ENCODE measurements around the gene CA6. TPM values are rescaled to one million over a fixed set of nuclear protein-coding genes. Genes with fewer than 3 reads are reported as not detected.
"Not testable (repeated sequence)": the region's sequence is repeated elsewhere in the genome, so short reads cannot be mapped to it uniquely, and the experiment has no call there.

Gene CA6
- total RNA-seq, 1 donor from 2014 or later = not detected

DNA sequence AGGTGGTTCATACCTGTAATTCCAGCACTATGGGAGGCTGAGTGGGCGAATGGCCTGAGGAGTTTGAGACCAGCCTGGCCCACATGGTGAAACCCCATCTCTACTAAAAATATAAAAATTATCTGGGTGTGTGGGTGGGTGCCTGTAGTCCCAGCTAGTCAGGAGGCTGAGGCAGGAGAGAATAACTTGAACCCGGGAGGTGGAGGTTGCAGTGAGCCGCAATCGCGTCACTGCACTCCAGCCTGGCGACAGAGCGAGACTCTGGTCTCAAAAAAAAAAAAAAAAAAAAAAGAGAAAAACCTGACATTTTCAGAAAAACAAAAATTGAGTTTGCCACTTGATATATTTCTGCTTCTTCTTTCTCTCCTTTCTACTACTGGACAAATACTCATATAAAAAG lies 24.3 kb downstream of the CA6 start:
- DNase-seq (ENCODE audit: low spot score) = no peak

- DNase-seq (ENCODE audit: low spot score) = no peak
Measured at GRCh38 chr1:8970870-8971337, 25.2 kb downstream of the CA6 start.

DNA sequence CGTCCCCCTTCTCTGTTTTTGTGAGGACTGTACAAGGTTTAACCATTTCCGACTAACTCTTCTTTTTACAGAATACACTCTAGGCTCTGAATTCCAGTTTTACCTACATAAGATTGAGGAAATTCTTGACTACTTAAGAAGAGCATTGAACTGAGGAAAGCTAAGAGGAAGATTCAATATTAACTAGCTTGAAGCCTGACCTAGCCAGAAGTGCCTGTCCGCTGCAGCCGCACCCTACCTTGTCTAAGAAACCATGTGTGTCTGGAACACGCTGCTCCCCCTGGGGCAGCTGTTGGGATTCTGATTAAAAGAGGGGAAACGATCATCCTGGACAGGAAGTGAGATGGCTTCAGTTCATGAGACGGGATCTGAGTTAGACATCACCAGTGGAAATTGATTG lies 28.9 kb downstream of the CA6 start:
- DNase-seq (ENCODE audit: low spot score) = no peak

GRCh38 chr1:8976338-8976737 lies 30.7 kb downstream of the CA6 start:
- DNase-seq (ENCODE audit: low spot score) = no peak

DNA sequence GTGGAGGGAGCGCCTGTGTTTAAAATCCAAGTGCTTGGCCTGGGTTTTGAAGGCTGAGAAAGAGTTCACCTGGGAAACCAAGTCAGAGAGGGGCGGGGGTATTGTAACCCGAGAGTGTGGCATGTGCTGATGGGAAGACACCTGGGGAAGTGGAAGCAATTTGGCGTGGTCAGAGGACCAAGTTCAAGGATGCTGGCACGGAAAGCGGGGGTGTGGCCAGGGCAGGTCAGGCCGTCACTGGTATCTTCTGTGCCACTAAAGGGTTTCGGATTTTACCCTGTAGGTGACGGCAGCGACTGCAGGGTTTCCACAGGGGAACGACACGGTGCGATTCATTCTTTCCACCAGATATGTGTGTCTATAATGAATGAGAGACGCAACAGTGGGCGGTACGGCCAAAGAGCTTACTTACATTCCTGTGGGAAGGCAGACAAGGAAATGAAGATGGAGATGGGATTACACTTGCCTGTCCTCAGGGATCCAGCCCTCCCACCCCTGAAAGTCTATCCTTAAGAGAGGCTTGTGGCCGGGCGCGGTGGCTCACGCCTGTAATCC lies 31.3 kb downstream of the CA6 start:
- no peak for DNase-seq (ENCODE audit: low spot score)

- no peak for DNase-seq (ENCODE audit: low spot score)
Measured at GRCh38 chr1:8980656-8981055, 35.0 kb downstream of the CA6 start.

DNA sequence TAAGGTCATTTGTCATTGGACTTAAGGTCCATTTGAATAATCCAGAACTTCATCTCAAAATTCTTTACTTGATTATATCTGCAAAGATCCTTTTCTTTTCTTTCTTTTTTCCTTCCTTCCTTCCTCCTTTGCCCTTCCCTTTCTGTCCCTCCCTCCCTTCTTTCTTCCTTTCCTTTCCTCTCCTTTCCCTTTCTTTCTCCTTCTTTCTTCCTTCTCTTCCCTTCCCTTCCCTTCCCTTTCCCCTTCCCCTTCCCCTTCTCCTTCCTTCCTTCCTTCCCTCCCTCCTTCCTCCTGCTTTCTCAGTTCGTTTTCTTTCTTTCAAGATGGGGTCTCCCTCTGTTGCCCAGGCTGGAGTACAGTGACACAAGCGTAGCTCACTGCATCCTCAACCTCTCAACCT lies 35.5 kb downstream of the CA6 start:
- DNase-seq (ENCODE audit: low spot score) = no peak

DNA sequence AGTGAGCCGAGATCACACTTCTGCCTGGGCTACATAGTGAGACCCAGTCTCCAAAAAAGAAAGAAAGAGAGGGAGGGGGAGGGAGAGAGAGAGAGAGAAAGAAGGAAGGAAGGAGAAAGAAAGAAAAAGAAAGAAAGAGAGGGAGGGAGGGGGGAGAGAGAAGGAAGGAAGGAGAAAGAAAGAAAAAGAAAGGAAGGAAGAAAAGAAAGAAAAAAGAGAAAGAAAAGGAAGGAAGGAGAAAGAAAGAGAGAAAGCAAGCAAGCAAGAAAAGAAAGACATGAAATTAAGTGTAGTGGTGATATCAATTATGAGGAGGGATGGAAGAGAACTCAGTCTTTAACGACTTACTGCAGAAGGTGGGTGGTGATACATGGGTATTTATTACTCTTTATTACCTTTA lies 38.5 kb downstream of the CA6 start:
- no peak for DNase-seq (ENCODE audit: low spot score)

GRCh38 chr1:8984990-8985389 lies 39.3 kb downstream of the CA6 start:
- DNase-seq (ENCODE audit: low spot score) = no peak

- DNase-seq (ENCODE audit: low spot score) = no peak
Measured at GRCh38 chr1:8985915-8986813, 40.5 kb downstream of the CA6 start.

DNA sequence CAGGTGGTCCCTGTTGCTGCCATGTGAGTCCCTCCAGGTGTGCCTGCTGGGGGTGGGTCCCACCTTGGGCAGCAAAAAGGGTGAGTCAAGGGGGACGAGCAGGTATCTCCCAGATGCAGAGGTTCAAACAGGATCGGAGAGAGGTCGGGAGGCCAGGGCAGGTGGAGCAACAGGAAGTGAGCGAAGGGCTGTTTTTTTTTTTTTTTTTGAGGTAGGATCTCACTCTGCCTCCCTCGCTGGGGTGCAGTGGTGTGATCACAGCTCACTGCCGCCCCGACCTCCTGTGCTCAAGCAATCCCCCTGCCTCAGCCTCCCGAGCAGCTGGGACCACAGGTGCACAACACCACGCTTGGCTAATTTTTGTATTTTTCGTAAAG lies 41.1 kb downstream of the CA6 start:
- no peak for DNase-seq (ENCODE audit: low spot score)

DNA sequence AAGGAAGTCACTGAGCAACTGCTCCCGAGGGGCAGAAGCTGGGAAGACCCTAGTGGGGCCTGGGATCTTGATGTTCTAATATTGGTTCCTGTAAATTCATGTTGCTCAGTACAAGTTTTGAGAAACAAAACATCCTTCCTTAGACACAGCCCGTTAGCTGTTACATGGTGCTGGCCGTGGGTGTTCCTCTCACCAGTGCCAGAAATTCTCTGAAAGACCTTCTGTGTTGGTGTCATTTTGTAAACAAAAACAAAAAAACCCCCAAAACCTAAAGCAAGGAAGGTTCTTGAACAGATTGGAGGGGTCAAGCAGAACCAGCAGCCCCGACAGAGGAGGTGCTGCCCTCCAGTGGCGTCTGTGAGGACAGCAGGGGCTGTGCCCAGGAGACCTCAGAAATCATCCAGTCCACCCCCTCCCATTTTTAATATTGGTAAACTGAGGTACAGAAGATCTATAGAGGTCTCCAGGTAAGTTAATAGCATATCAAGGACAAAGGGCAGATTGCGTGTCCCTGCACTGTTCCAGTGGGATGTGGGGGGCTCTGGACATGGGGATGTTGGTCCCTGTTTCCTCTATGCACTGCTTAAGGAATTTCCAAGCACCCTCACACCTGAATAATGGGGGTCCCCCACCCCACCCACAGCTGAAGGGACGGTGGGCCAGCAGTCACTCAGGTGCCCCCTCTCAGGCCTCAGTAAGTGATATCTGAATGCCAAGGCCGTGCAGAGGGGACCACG lies 42.4 kb downstream of the CA6 start:
- no peak for DNase-seq (ENCODE audit: low spot score)

- DNase-seq (ENCODE audit: low spot score) = no peak
Measured at GRCh38 chr1:8988618-8988967, 42.9 kb downstream of the CA6 start.

DNA sequence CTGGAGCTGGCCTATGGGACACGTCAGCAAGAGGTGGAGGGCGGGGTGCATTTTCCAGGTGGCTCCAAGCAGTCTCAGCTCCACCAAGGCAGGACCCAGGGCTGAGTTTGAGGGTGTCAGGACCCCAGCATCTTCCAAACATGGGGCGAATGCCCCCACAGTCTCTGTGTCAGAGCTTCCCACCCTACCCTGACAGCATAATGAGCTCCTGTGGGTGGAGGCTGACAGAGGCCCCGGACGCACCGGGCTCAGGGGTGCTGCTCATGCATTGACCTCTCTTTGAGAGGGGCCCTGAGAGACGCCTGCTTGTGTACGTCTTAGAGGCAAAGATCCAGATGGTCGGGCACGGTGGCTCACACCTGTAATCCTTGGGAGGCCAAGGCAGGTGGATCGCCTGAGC lies 43.4 kb downstream of the CA6 start:
- no peak for DNase-seq (ENCODE audit: low spot score)

GRCh38 chr1:8989821-8990220 lies 44.2 kb downstream of the CA6 start:
- no peak for DNase-seq (ENCODE audit: low spot score)

- DNase-seq (ENCODE audit: low spot score) = no peak
Measured at GRCh38 chr1:8992936-8993687, 47.4 kb downstream of the CA6 start.

DNA sequence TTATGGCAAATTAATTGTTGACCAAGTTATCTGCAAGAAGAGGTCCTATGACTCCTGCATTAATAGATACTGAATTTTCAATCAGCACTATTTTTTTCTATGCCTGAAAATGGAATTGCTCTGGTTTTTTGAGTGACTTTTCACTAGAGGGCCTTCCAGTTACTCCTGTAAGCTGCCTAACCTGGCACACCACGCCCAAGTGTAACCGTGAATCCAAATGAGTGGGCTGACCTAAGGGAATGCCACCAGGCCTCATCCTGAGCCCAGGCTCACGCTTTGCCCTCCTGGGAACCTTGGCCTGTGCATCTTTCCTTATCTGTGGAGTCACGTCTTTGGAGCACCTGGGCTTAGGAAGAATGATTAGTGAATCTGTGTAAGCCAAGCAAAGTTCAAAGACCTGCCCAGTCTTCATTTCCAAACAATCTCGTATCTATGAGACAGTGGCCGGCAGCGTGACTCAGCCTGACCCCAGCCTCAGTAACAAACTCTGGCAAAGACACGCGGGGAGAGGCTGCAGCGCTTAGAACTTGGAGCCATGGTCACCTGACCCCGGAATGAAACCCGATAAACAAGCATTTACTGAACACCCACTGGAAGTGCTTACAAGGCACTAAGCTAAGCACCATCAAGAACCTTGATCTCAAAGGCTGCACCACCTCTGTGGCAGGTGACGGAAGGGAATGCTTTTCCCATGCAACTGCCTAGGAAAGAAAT lies 48.5 kb downstream of the CA6 start:
- not testable (repeated sequence) for DNase-seq (ENCODE audit: low spot score)

GRCh38 chr1:9001534-9002214 lies 56.0 kb downstream of the CA6 start:
- DNase-seq (ENCODE audit: low spot score) = not testable (repeated sequence)

DNA sequence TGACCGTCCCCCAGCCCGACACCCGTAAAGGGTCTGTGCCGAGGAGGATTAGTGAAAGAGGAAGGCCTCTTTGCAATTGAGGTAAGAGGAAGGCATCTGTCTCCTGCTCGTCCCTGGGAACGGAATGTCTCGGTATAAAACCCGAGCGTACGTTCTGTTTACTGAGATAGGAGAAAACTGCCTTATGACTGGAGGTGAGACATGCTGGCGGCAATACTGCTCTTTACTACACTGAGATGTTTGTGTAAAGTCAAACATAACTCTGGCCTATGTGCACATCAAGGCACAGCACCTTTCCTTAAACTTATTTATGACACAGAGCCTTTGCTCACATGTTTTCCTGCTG lies 56.5 kb downstream of the CA6 start:
- not testable (repeated sequence) for DNase-seq (ENCODE audit: low spot score)

GRCh38 chr1:9004031-9004699 lies 58.5 kb downstream of the CA6 start:
- DNase-seq (ENCODE audit: low spot score) = no peak
